Prostate gland (tissue), 2 donors: ENCODE measurements around the gene TPSD1. TPM values are rescaled to one million over a fixed set of nuclear protein-coding genes. Genes with fewer than 3 reads are reported as not detected.

Experiments used
- DNase-seq: peaks from one replicate; pipeline ENCODE4 v3.0.0-alpha.2; 2019; ENCODE audit warnings: low spot score
- H3K27ac ChIP-seq, 2 donors: fragments of 200-600 bp; sonication (generic); 2 replicates each; pipeline ENCODE4 v1.5.1; 2017 to 2019
- H3K27me3 ChIP-seq: fragments of 200-600 bp; sonication (generic); replicated peaks from 2 replicates; pipeline ENCODE4 v1.5.1; 2019; ENCODE audit not compliant: insufficient read depth
- H3K36me3 ChIP-seq, 2 donors: fragments of 200-600 bp; sonication (generic); 1 replicate in 1 of 2; 2 replicates in 1 of 2; pipeline versions ENCODE4 v1.5.1 to v1.8.1; 2017 to 2019
- H3K4me1 ChIP-seq: fragments of 200-600 bp; sonication (generic); replicated peaks from 2 replicates; pipeline ENCODE4 v1.5.1; 2019
- H3K4me3 ChIP-seq, 2 donors: fragments of 200-600 bp; sonication (generic); 2 replicates each; pipeline ENCODE4 v1.5.1; 2017 to 2019
- H3K9me3 ChIP-seq: fragments of 200-600 bp; sonication (generic); 2 replicates; pipeline ENCODE4 v1.5.1; 2017
- CTCF ChIP-seq, 4 experiments: fragments of 200-600 bp in 2 of 4; fragments of 450-650 bp in 2 of 4; sonication (generic) in 2 of 4; IDR thresholded peaks; 1 replicate in 3 of 4; 2 replicates in 1 of 4; pipeline ENCODE4 v1.5.1; 2016 to 2019; ENCODE audit warnings: antibody characterized with exemption in 4 of 4, mild to moderate bottlenecking in 2 of 4, moderate library complexity in 2 of 4
- POLR2A ChIP-seq: fragments of 450-650 bp; IDR thresholded peaks from one replicate; pipeline ENCODE4 v1.6.1; 2016; ENCODE audit warnings: antibody characterized with exemption, mild to moderate bottlenecking
- POLR2AphosphoS5 ChIP-seq: sonication (generic); formaldehyde crosslinking; IDR thresholded peaks from one replicate; pipeline ENCODE4 v1.6.1; 2017; ENCODE audit warnings: antibody characterized with exemption
- WGBS: methylation state at CpG from one replicate; pipeline ENCODE4 v1.1.5; 2018; 5-methylcytosine and 5-hydroxymethylcytosine counted together
- intact Hi-C: fragments of 100-400 bp; cut with DNase I; formaldehyde crosslinking; loops from one replicate; pipeline ENCODE4 v1.14.2; 2022
- total RNA-seq, 2 donors: library from RNA; depleted of rRNA; stranded (reverse); fragments of >200 nt; gene quantifications; one replicate each; pipeline ENCODE4 v1.1.0, GENCODE V29; 2016

TPSD1 gene
- total RNA-seq, 2 donors from 2014 or later = 0.82 to 1.9 TPM

DNA sequence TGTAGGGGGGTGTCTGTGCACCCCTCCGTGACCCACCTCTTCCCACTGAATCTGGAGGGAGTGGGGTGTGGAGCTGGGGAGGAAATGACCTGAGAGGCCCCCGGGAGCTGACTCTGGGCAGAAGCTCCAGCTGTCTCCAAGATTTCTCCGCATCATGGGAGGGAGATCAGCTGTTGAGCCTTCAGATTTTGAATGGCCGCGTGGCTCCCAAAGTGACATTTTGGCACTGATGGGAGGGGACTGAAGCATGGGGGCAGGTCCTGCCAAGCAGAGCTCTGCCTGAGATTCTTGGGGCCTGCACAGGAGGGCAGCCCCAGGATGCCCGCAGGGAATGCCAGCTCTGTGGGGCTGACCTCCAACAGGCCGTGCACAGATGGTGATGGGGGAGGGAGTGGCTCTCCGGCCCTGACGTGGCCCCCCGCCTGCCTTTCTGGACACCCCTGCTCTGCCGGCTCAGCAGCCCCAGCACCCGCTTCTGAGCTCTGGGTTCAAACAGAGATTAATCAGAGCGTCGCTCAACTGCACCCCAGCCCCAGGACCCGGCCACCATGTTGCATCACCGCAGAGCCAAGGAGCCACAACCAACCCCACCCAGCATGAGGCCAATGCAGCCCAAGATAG is 28.2 kb downstream of the TPSD1 start:
- intact Hi-C loops = no loop called here
- no peaks in the 10 kb centered on the region for H3K9me3 ChIP-seq
- H3K36me3 ChIP-seq = no peaks in the 10 kb centered on the region
- no peak overlapping the region for H3K27ac ChIP-seq
- no peak overlapping the region for H3K4me3 ChIP-seq
- no peak for TF ChIP-seq CTCF (IDR thresholded peaks at IDR 0.05)
- TF ChIP-seq POLR2A = no peak
- TF ChIP-seq POLR2AphosphoS5 = no peak
- DNase-seq = no peak
- H3K27me3 ChIP-seq = peaks cover 19% of the 10 kb centered on the region
- WGBS = 78% methylated on average over 16 of the region's 16 CpGs
- no peaks in the 10 kb centered on the region for H3K4me1 ChIP-seq

GRCh38 chr16:1285669-1286512 is 30.0 kb downstream of the TPSD1 start:
- H3K27ac ChIP-seq = no peak overlapping the region
- H3K4me1 ChIP-seq = no peaks in the 10 kb centered on the region
- 66% methylated on average over 38 of the region's 38 CpGs for WGBS
- H3K27me3 ChIP-seq = peaks cover 23% of the 10 kb centered on the region
- DNase-seq = no peak
- H3K9me3 ChIP-seq = no peaks in the 10 kb centered on the region
- intact Hi-C loops = no loop called here
- no peaks in the 10 kb centered on the region for H3K36me3 ChIP-seq
- TF ChIP-seq POLR2A (no peak), POLR2AphosphoS5 (no peak), CTCF (IDR thresholded peaks at IDR 0.05) (no peak)
- no peak overlapping the region for H3K4me3 ChIP-seq

GRCh38 chr16:1286513-1287094 is 30.7 kb downstream of the TPSD1 start:
- 82% methylated on average over 25 of the region's 25 CpGs for WGBS
- intact Hi-C loops = no loop called here
- peaks cover 28% of the 10 kb centered on the region for H3K27me3 ChIP-seq
- no peak for DNase-seq
- H3K27ac ChIP-seq = no peak overlapping the region
- no peaks in the 10 kb centered on the region for H3K36me3 ChIP-seq
- no peak for TF ChIP-seq POLR2AphosphoS5
- TF ChIP-seq CTCF (IDR thresholded peaks at IDR 0.05) = no peak
- TF ChIP-seq POLR2A = no peak
- H3K9me3 ChIP-seq = no peaks in the 10 kb centered on the region
- no peaks in the 10 kb centered on the region for H3K4me1 ChIP-seq
- H3K4me3 ChIP-seq = no peak overlapping the region

DNA sequence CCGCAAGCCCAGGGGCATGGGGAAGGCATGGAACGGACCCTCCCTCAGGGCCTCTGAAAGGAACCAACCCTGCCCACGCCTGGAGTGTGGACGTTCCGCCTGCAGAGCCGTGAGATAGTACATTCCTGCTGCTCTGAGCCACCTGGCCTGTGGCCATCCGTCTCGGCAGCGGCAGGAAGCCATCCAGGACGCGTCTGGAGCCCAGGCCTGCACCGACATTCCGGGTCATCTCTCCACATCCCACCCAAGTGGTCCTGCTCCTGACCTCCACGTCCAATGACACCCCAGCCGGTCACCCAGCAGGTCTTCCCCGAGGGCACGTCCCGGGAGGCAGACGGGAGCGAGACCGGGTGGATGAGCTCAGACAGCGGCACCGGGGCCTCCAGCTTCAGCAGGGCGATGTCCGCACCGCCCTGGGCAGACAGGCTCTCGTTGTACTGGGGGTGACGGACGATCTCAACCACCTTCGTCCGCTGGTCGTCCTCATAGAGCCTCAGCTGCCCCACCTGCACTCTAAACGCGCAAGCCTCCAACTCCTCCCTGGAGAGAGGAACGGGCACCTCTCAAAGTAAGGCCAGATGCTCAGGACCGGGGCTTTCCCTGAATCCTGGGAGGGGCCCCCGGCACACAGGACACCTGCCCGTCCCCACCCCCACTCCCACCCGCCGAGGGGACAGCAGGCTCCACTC is 32.3 kb downstream of the TPSD1 start:
- H3K9me3 ChIP-seq = no peaks in the 10 kb centered on the region
- H3K4me1 ChIP-seq = no peaks in the 10 kb centered on the region
- H3K27ac ChIP-seq = no peak overlapping the region
- TF ChIP-seq CTCF (IDR thresholded peaks at IDR 0.05) = no peak
- TF ChIP-seq POLR2AphosphoS5 = no peak
- TF ChIP-seq POLR2A = no peak
- no peaks in the 10 kb centered on the region for H3K36me3 ChIP-seq
- DNase-seq = no peak
- intact Hi-C loops = no loop called here
- H3K27me3 ChIP-seq = peaks cover 29% of the 10 kb centered on the region
- WGBS = 47% methylated on average over 40 of the region's 40 CpGs
- H3K4me3 ChIP-seq = no peak overlapping the region
